Neural cell (in vitro differentiated cells): ENCODE data around the gene ENPP7. TPM values are rescaled to one million over a fixed set of nuclear protein-coding genes. Genes with fewer than 3 reads are reported as not detected.

Source experiments
- H2AFZ ChIP-seq: fragments of 200-600, 300-800 bp; sonication (generic), shearing (Covaris generic); 2 replicates; pipeline ENCODE4 v1.6.0; 2014; ENCODE audit warnings: low read depth, mild to moderate bottlenecking, antibody characterized with exemption, low read length, moderate library complexity
- H3F3A ChIP-seq: fragments of 200-600 bp; shearing (Covaris generic); 2 replicates; pipeline ENCODE4 v1.6.1; 2016; ENCODE audit warnings: mild to moderate bottlenecking, moderate library complexity, mixed read lengths, antibody characterized with exemption, low read length; ENCODE audit not compliant: insufficient read depth, poor library complexity, severe bottlenecking
- H3K27ac ChIP-seq: fragments of 200-600, 300-800 bp; sonication (generic), shearing (Covaris generic); 2 replicates; pipeline ENCODE4 v1.5.1; 2014; ENCODE audit warnings: mild to moderate bottlenecking, low read length, moderate library complexity
- H3K27me3 ChIP-seq: fragments of 300-800, 200-600 bp; sonication (generic), shearing (Covaris generic); 2 replicates; pipeline ENCODE4 v1.6.0; 2014; ENCODE audit warnings: mild to moderate bottlenecking, low read depth, low read length, moderate library complexity; ENCODE audit not compliant: insufficient read depth
- H3K36me3 ChIP-seq: fragments of 300-800, 200-600 bp; sonication (generic), shearing (Covaris generic); 2 replicates; pipeline ENCODE4 v1.5.1; 2014; ENCODE audit warnings: mild to moderate bottlenecking, antibody characterized with exemption, low read length, moderate library complexity; ENCODE audit not compliant: insufficient read depth
- H3K4me2 ChIP-seq: fragments of 300-800, 200-600 bp; sonication (generic), shearing (Covaris generic); 2 replicates; pipeline ENCODE4 v1.6.0; 2014; ENCODE audit warnings: mild to moderate bottlenecking, low read length
- H3K4me3 ChIP-seq: fragments of 300-800, 200-600 bp; sonication (generic), shearing (Covaris generic); 2 replicates; pipeline ENCODE4 v1.5.1; 2014; ENCODE audit warnings: mild to moderate bottlenecking, low read length, moderate library complexity
- H3K79me2 ChIP-seq: fragments of 200-600 bp; shearing (Covaris generic); replicated peaks from 2 replicates; pipeline ENCODE4 v1.6.0; 2014; ENCODE audit warnings: mild to moderate bottlenecking, low read length, moderate library complexity; ENCODE audit not compliant: insufficient read depth
- H3K9ac ChIP-seq: fragments of 300-800, 200-600 bp; sonication (generic), shearing (Covaris generic); 2 replicates; pipeline ENCODE4 v1.6.1; 2016; ENCODE audit warnings: mild to moderate bottlenecking, low read length, mixed read lengths
- H3K9me2 ChIP-seq: fragments of 200-600 bp; shearing (Covaris generic); 2 replicates; pipeline ENCODE4 v1.6.1; 2016; ENCODE audit warnings: mild to moderate bottlenecking, low read length, mixed read lengths; ENCODE audit not compliant: insufficient read depth
- H3K9me3 ChIP-seq: fragments of 200-600, 300-800 bp; sonication (generic), shearing (Covaris generic); 2 replicates; pipeline ENCODE4 v1.6.1; 2016; ENCODE audit warnings: mild to moderate bottlenecking, mixed run types, low read length, moderate library complexity, mixed read lengths
- H4K20me1 ChIP-seq: fragments of 200-600 bp; shearing (Covaris generic); 2 replicates; pipeline ENCODE4 v1.6.1; 2016; ENCODE audit warnings: mild to moderate bottlenecking, mixed run types; ENCODE audit not compliant: insufficient read depth
- EP300 ChIP-seq: fragments of 450-650 bp; conservative IDR thresholded peaks from 2 replicates; pipeline ENCODE4 v1.6.1; 2014; ENCODE audit warnings: antibody characterized with exemption, mild to moderate bottlenecking, moderate library complexity; ENCODE audit not compliant: poor library complexity, severe bottlenecking
- EZH2 ChIP-seq: fragments of 200-600, 300-800 bp; shearing (Covaris generic), sonication (generic); IDR thresholded peaks from 2 replicates; pipeline ENCODE4 v1.6.1; 2014; ENCODE audit warnings: antibody characterized with exemption, low read length, borderline replicate concordance, mild to moderate bottlenecking; ENCODE audit not compliant: insufficient read depth, poor library complexity, severe bottlenecking
- MXI1 ChIP-seq: fragments of 450-650 bp; conservative IDR thresholded peaks from 2 replicates; pipeline ENCODE4 v1.6.1; 2014; ENCODE audit warnings: antibody characterized with exemption, mild to moderate bottlenecking; ENCODE audit not compliant: poor library complexity, severe bottlenecking
- POLR2AphosphoS5 ChIP-seq: IDR thresholded peaks from 2 replicates; pipeline ENCODE4 v1.6.1; 2012
- RAD21 ChIP-seq: fragments of 450-650 bp; conservative IDR thresholded peaks from 2 replicates; pipeline ENCODE4 v1.6.1; 2014; ENCODE audit warnings: antibody characterized with exemption, mild to moderate bottlenecking, moderate library complexity
- SMC3 ChIP-seq: fragments of 450-650 bp; conservative IDR thresholded peaks from 2 replicates; pipeline ENCODE4 v1.6.1; 2014; ENCODE audit warnings: antibody characterized with exemption, mild to moderate bottlenecking, moderate library complexity; ENCODE audit not compliant: poor library complexity
- TAF1 ChIP-seq: IDR thresholded peaks from 2 replicates; pipeline ENCODE4 v1.6.1; 2012; ENCODE audit warnings: low read depth
- polyA plus RNA-seq: library from polyadenylated mRNA; depleted of rRNA; stranded (reverse); fragments of >200 nt; gene quantifications from 2 replicates; pipeline ENCODE4 v1.2.3, GENCODE V29; 2014
- TF ChIP-seq, protein P1 (sequence below): fragments of 450-650 bp; IDR thresholded peaks from 2 replicates; pipeline ENCODE4 v1.5.1; 2014; ENCODE audit warnings: antibody characterized with exemption, mild to moderate bottlenecking, moderate library complexity; ENCODE audit not compliant: poor library complexity, severe bottlenecking
- TF ChIP-seq, protein P2 (sequence below): IDR thresholded peaks from 2 replicates; pipeline ENCODE4 v1.6.1; 2012; ENCODE audit warnings: borderline replicate concordance

The ENPP7 gene
- polyA plus RNA-seq, 1 donor from 2014 or later, result not detected

DNA sequence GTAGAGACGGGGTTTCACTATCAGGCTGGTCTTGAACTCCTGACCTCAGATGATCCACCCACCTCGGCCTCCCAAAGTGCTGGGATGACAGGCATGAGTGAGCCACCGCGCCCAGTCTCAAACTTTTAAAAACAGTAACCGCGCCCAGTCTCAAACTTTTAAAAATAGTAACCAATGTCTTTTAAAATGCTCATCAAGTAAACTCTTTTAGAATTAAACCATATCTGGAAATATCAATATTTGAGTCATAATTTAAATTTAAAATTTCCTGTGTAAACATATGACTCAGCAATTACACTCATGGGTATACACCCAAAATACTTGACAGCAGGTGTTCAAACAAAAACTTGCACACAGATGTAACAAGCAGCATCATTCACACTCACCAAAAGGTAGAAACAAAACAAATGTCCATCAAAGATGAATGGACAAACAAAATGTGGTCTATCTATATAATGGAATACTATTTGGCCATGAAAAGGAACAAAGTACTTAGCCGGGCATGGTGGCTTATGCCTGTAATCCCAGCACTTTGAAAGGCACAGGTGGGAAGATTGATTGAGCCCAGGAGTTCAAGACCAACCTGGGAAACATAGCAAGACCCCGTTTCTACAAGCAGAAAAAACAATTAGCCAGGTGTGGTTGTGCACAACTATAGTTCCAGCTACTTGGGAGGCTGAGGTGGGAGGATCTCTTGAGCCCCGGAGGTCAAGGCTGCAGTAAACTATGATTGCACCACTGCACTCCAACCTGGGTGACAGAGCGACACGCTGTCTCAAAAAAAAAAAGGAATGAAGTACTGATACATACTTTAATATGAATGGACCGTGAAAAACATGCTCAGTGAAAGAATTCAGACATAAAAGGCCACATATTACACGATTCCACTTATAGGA, 20.2 kb downstream of the ENPP7 start:
- Histone ChIP-seq H3K36me3 (no peaks in the 10 kb centered on the region), H3K4me3 (no peak overlapping the region), H3F3A (no peaks in the 10 kb centered on the region), H3K79me2 (no peaks in the 10 kb centered on the region), H3K9ac (no peak overlapping the region), H3K9me2 (no peaks in the 10 kb centered on the region), H3K27me3 (peaks cover 17% of the 10 kb centered on the region), H3K9me3 (no peaks in the 10 kb centered on the region), H4K20me1 (no peaks in the 10 kb centered on the region), H2AFZ (no peak overlapping the region), H3K27ac (no peak overlapping the region), H3K4me2 (no peak overlapping the region)
- TF ChIP-seq TAF1 (no peak), EP300 (no peak), EZH2 (no peak)
- TF ChIP-seq, protein P1, sequence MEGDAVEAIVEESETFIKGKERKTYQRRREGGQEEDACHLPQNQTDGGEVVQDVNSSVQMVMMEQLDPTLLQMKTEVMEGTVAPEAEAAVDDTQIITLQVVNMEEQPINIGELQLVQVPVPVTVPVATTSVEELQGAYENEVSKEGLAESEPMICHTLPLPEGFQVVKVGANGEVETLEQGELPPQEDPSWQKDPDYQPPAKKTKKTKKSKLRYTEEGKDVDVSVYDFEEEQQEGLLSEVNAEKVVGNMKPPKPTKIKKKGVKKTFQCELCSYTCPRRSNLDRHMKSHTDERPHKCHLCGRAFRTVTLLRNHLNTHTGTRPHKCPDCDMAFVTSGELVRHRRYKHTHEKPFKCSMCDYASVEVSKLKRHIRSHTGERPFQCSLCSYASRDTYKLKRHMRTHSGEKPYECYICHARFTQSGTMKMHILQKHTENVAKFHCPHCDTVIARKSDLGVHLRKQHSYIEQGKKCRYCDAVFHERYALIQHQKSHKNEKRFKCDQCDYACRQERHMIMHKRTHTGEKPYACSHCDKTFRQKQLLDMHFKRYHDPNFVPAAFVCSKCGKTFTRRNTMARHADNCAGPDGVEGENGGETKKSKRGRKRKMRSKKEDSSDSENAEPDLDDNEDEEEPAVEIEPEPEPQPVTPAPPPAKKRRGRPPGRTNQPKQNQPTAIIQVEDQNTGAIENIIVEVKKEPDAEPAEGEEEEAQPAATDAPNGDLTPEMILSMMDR, result no peak

GRCh38 chr17:79752175-79752574, 21.4 kb downstream of the ENPP7 start:
- TF ChIP-seq SMC3 (no peak), TAF1 (no peak), EP300 (no peak), POLR2AphosphoS5 (no peak), MXI1 (no peak), RAD21 (no peak), EZH2 (no peak)
- TF ChIP-seq, protein P1, result no peak
- TF ChIP-seq, protein P2, sequence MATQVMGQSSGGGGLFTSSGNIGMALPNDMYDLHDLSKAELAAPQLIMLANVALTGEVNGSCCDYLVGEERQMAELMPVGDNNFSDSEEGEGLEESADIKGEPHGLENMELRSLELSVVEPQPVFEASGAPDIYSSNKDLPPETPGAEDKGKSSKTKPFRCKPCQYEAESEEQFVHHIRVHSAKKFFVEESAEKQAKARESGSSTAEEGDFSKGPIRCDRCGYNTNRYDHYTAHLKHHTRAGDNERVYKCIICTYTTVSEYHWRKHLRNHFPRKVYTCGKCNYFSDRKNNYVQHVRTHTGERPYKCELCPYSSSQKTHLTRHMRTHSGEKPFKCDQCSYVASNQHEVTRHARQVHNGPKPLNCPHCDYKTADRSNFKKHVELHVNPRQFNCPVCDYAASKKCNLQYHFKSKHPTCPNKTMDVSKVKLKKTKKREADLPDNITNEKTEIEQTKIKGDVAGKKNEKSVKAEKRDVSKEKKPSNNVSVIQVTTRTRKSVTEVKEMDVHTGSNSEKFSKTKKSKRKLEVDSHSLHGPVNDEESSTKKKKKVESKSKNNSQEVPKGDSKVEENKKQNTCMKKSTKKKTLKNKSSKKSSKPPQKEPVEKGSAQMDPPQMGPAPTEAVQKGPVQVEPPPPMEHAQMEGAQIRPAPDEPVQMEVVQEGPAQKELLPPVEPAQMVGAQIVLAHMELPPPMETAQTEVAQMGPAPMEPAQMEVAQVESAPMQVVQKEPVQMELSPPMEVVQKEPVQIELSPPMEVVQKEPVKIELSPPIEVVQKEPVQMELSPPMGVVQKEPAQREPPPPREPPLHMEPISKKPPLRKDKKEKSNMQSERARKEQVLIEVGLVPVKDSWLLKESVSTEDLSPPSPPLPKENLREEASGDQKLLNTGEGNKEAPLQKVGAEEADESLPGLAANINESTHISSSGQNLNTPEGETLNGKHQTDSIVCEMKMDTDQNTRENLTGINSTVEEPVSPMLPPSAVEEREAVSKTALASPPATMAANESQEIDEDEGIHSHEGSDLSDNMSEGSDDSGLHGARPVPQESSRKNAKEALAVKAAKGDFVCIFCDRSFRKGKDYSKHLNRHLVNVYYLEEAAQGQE, result no peak
- H3K36me3 ChIP-seq, result no peaks in the 10 kb centered on the region
- no peak overlapping the region for H3K27ac ChIP-seq
- H3K9me3 ChIP-seq, result no peaks in the 10 kb centered on the region
- H3K4me2 ChIP-seq, result no peak overlapping the region
- H3K9ac ChIP-seq, result no peak overlapping the region
- H2AFZ ChIP-seq, result no peak overlapping the region
- no peak overlapping the region for H3K4me3 ChIP-seq
- H4K20me1 ChIP-seq, result no peaks in the 10 kb centered on the region
- no peaks in the 10 kb centered on the region for H3K9me2 ChIP-seq
- no peaks in the 10 kb centered on the region for H3F3A ChIP-seq
- no peaks in the 10 kb centered on the region for H3K79me2 ChIP-seq
- H3K27me3 ChIP-seq, result peaks cover 17% of the 10 kb centered on the region
